ENCODE results near the gene HELZ2. TPM values are rescaled to one million over a fixed set of nuclear protein-coding genes. Genes with fewer than 3 reads are reported as not detected.

Gene HELZ2
- polyA plus RNA-seq, 1 of the 3 experiments (the other 2 are of a cell fraction) = 7.6 TPM

GRCh38 chr20:63574829-63575743 is 1.0 kb upstream of the HELZ2 start:
- Histone ChIP-seq H2AFZ (ENCODE audit: low read depth) (0 out of 2 replicates have a peak overlapping the region, but pooled peaks have one; percentile 84), H4K20me1 (ENCODE audit: insufficient read depth) (no peaks in the 10 kb centered on the region)
- 86% methylated on average over 25 of the region's 28 CpGs for WGBS (ENCODE audit: low lambda C conversion rate)

More at GRCh38 chr20:63574829-63575743, 1.0 kb upstream of the HELZ2 start:
- H3K9ac ChIP-seq = no peak overlapping the region
- no peak for TF ChIP-seq USF2 (IDR thresholded peaks at IDR 0.05; ENCODE audit: borderline replicate concordance, low read depth, low read length)
- no peak for TF ChIP-seq NRF1 (IDR thresholded peaks at IDR 0.05; ENCODE audit: low read depth, low read length)
- TF ChIP-seq GABPA (IDR thresholded peaks at IDR 0.05; ENCODE audit: low read depth) = no peak
- no peak for TF ChIP-seq PBX3 (IDR thresholded peaks at IDR 0.05)
- TF ChIP-seq ELF1 (IDR thresholded peaks at IDR 0.05) = no peak
- no peak for TF ChIP-seq RFX5 (IDR thresholded peaks at IDR 0.05; ENCODE audit: low read length)
- TF ChIP-seq EZH2phosphoT487 (IDR thresholded peaks at IDR 0.05; ENCODE audit: borderline replicate concordance, low read depth) = no peak
- no peak for TF ChIP-seq ZBTB33 (IDR thresholded peaks at IDR 0.05; ENCODE audit: borderline replicate concordance, low read depth)
- TF ChIP-seq RXRA (IDR thresholded peaks at IDR 0.05; ENCODE audit: borderline replicate concordance, low read depth) = no peak
- TF ChIP-seq POLR2AphosphoS5 (IDR thresholded peaks at IDR 0.05; ENCODE audit: low read depth, low read length) = no peak
- no peak for TF ChIP-seq USF1 (IDR thresholded peaks at IDR 0.05; ENCODE audit: borderline replicate concordance, low read depth)
- no peak for TF ChIP-seq JUND (IDR thresholded peaks at IDR 0.05)
- TF ChIP-seq NFIC (IDR thresholded peaks at IDR 0.05; ENCODE audit: borderline replicate concordance) = no peak
- no peak for TF ChIP-seq TAF1 (IDR thresholded peaks at IDR 0.05; ENCODE audit: borderline replicate concordance, low read depth, low read length)
- CTCF ChIA-PET = interaction anchor here (0.7 kb wide), 1 partner anchor 265 kb away, joined by 3 read pairs; no protein-coding TSS in a partner anchor
- no peaks in the 10 kb centered on the region for H3K27me3 ChIP-seq (ENCODE audit: insufficient read depth)
- DNase-seq = no peak
- peaks cover 0 to 6% of the 10 kb centered on the region in 2 experiments for H3K36me3 ChIP-seq (replicated peaks in 1 of 2; ENCODE audit: control insufficient read depth in 1 of 2, insufficient read depth in 2 of 2, low read length in 1 of 2)
- H3K4me3 ChIP-seq (ENCODE audit: low read depth in 2 of 2, low read length in 1 of 2) = no peak overlapping the region
- no peaks in the 10 kb centered on the region for H3F3A ChIP-seq (replicated peaks; ENCODE audit: insufficient read depth)
- POLR2A ChIA-PET = no interaction called here
- peaks cover 8% of the 10 kb centered on the region; the same call in 1 of the 2 replicates for H3K79me2 ChIP-seq (ENCODE audit: insufficient read depth)
- H3K27ac ChIP-seq (ENCODE audit: low read depth in 2 of 2, low read length in 1 of 2) = no peak overlapping the region; a peak in 1 of 4 replicates
- H3K9me3 ChIP-seq = no peaks in the 10 kb centered on the region
- no peak overlapping the region; the same call in 1 of the 2 replicates for H3K4me2 ChIP-seq
- no peaks in the 10 kb centered on the region for H3K9me2 ChIP-seq
- peaks cover 3 to 28% of the 10 kb centered on the region in 2 experiments; a peak in 2 of 4 replicates for H3K4me1 ChIP-seq (ENCODE audit: control insufficient read depth in 1 of 2, insufficient read depth in 2 of 2, low read depth in 1 of 2, low read length in 1 of 2)

Data from SK-N-SH (cell line).